AG04450 (cell line): ENCODE data around the gene CAMKMT. TPM values are rescaled to one million over a fixed set of nuclear protein-coding genes. Genes with fewer than 3 reads are reported as not detected.

Experiments
- CTCF ChIA-PET: fragments of 300-600, 350-600 bp; formaldehyde crosslinking; extraction: SDS; loops from one replicate; lab custom pipeline; 2022; ENCODE audit warnings: antibody characterized with exemption, inconsistent platforms; lab: Charles Lee
- POLR2A ChIA-PET: fragments of 350-600 bp; formaldehyde crosslinking; extraction: SDS; loops from one replicate; lab custom pipeline; 2021; ENCODE audit warnings: antibody characterized with exemption, inconsistent platforms; lab: Yijun Ruan, JAX
- DNase-seq: peaks from one replicate; pipeline ENCODE4 v3.0.0-alpha.2; 2011; ENCODE audit warnings: low read depth, low spot score
- H3K27ac ChIP-seq: one replicate; pipeline ENCODE4 v1.5.1; 2012; ENCODE audit warnings: low read depth, low read length, control low read depth
- H3K27me3 ChIP-seq: one replicate; pipeline ENCODE4 v1.6.0; 2012; ENCODE audit warnings: low read length; ENCODE audit not compliant: control insufficient read depth, insufficient read depth
- H3K4me3 ChIP-seq: 2 replicates; pipeline ENCODE4 v1.5.1; 2011; ENCODE audit warnings: mild to moderate bottlenecking, low read depth, low read length, control low read depth
- H3K9me3 ChIP-seq: 2 replicates; pipeline ENCODE4 v1.5.1; 2012; ENCODE audit warnings: low read length; ENCODE audit not compliant: control insufficient read depth, insufficient read depth
- CTCF ChIP-seq: IDR thresholded peaks from 2 replicates; pipeline ENCODE4 v1.5.1; 2011; ENCODE audit warnings: low read depth, low read length, control low read depth, inconsistent platforms
- polyA plus RNA-seq: library from polyadenylated mRNA; depleted of rRNA; stranded (reverse); fragments of >200 nt; gene quantifications from 2 replicates; pipeline ENCODE4 v1.2.3, GENCODE V29; 2011

Gene CAMKMT
- polyA plus RNA-seq, 1 experiment, result 10.2 TPM

GRCh38 chr2:44542520-44542919, 180.8 kb downstream of the CAMKMT start:
- Histone ChIP-seq H3K9me3 (no peaks in the 10 kb centered on the region), H3K27me3 (no peaks in the 10 kb centered on the region), H3K27ac (no peak overlapping the region), H3K4me3 (no peak overlapping the region)
- no peak for TF ChIP-seq CTCF
- ChIA-PET POLR2A (no interaction called here), CTCF (interaction anchor here (1.5 to 1.9 kb wide), 2 partner anchors 17 to 63 kb away, joined by 4 to 10 read pairs; no protein-coding TSS in a partner anchor)
- DNase-seq, result no peak

- POLR2A ChIA-PET, result no interaction called here
- no peaks in the 10 kb centered on the region for H3K9me3 ChIP-seq
- no peaks in the 10 kb centered on the region for H3K27me3 ChIP-seq
- no peak overlapping the region for H3K4me3 ChIP-seq
- H3K27ac ChIP-seq, result no peak overlapping the region
- no peak for DNase-seq
- CTCF ChIA-PET, result interaction anchor here (1.5 to 3.1 kb wide), 3 partner anchors 16 to 65 kb away, joined by 4 to 10 read pairs (median 10); no protein-coding TSS in a partner anchor
- TF ChIP-seq CTCF, result no peak
Measured at GRCh38 chr2:44543773-44544725, 182.3 kb downstream of the CAMKMT start.

GRCh38 chr2:44545005-44545404, 183.3 kb downstream of the CAMKMT start:
- CTCF ChIA-PET, result interaction anchor here (3.1 kb wide), 1 partner anchor 66 kb away, joined by 10 read pairs; no protein-coding TSS in a partner anchor
- POLR2A ChIA-PET, result no interaction called here

GRCh38 chr2:44546459-44547127, 184.8 kb downstream of the CAMKMT start:
- no peak overlapping the region for H3K4me3 ChIP-seq
- POLR2A ChIA-PET, result no interaction called here
- H3K27ac ChIP-seq, result no peak overlapping the region
- no peaks in the 10 kb centered on the region for H3K27me3 ChIP-seq
- no peaks in the 10 kb centered on the region for H3K9me3 ChIP-seq
- DNase-seq, result no peak
- CTCF ChIA-PET, result interaction anchor here (3.1 kb wide), 1 partner anchor 67 kb away, joined by 10 read pairs; no protein-coding TSS in a partner anchor
- TF ChIP-seq CTCF, result no peak

More at GRCh38 chr2:44545005-44545404, 183.3 kb downstream of the CAMKMT start:
- H3K4me3 ChIP-seq, result no peak overlapping the region
- DNase-seq, result no peak
- H3K27ac ChIP-seq, result no peak overlapping the region
- no peaks in the 10 kb centered on the region for H3K9me3 ChIP-seq
- TF ChIP-seq CTCF, result no peak
- H3K27me3 ChIP-seq, result no peaks in the 10 kb centered on the region
